GM18861 (cell line): ENCODE results near the gene SCYGR1.
A peak's percentile ranks its signal among the peaks of the same experiment; 100 is the strongest.
"Not testable (repeated sequence)": the region's sequence is repeated elsewhere in the genome, so short reads cannot be mapped to it uniquely, and the experiment has no call there.

Source experiments
- ATAC-seq: cut with Tn5 transposase; IDR thresholded peaks from one replicate; pipeline ENCODE4 v1.9.1; 2021; ENCODE audit not compliant: unreplicated experiment

The SCYGR1 gene, protein sequence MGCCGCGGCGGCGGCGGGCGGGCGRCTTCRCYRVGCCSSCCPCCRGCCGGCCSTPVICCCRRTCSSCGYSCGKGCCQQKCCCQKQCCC

DNA sequence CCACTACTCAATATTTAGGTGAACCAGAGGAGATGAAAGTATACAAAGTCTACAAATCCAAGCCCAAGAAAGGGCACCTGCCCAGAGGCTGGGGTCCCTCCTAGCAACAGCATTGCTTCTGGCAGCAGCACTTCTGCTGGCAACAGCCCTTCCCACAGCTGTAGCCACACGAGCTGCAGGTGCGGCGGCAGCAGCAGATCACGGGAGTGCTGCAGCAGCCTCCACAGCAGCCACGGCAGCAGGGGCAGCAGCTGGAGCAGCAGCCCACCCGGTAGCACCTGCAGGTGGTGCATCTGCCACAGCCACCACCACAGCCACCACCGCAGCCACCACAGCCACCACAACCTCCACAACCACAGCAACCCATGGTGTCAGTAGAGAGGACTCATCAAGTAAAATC is at the start of gene SCYGR1:
Gene SCYGR1 (minus strand): TSS at position 367 of the 400 bp plus-strand sequence. CDS start 0 bp downstream, at position 367.
- not testable (repeated sequence) for ATAC-seq

DNA sequence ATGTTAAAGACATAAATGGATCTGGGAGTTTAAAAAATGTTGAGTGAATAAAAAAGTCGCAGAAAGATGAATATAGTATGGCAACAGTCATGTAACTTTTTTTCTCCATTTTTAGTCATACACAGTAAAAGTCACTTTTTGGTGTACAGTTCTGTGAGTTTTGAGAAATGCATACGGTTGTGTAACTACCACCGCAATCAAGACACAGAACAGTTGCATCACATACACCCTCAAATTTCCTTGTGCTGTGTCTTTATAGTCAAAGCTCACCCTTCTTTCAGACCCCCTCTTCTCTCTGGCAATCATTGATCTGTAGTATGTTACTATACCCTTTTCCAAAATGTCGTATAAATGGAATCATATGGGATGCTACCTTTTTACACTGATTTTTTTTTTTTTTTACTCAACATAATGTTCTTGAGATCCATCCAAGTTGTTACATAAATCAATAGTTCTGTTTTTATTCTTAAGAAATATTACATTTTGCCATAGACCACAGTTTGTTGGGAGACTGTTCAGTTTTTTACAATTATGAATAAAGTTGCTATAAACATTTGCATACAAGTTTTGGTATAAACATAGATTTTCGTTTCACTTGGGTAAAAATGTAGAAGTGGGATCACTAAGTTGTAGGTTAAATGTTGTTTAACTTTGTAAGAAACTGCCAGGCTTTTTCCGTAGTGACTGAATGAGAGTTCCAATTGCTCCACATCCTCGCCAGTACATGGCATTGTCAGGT is 48.9 kb upstream of the SCYGR1 start:
- no peak for ATAC-seq

DNA sequence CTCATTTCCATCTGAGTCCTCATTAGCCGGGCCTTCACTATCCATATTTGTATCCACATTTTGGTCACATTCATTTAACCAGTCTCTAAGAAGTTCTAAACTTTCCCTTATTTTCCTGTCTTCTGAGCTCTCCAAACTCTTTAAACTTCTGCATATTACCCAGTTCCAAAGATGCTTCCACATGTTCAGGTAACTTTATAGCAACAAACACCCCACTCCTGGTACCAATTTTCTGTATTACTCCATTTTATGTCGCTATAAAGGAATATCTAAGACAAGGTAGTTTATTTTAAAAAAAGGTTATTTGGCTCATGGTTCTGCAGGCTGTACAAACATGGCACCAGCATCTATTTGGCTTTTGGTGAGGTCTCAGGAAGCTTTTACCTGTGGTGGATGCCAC is 45.4 kb upstream of the SCYGR1 start:
- ATAC-seq = no peak

DNA sequence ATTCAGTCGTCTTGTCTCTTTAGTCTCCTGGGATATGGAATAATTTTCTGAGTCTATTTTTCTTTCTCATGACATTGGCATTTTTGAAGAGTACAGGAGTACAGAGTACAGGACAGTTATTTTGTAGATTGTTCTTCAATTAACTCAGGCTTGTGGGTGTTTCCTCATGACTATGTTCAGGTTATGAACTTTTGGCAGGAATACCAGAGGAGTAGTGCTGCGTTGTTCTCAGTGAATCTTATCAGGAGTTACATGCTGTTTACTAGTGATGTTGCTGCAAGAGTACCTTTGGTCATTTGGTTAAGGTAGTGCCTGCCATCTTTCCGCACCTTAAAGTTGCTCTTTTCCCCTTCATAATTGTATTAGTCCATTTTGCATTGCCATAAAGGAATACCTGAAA is 42.9 kb upstream of the SCYGR1 start:
- ATAC-seq = no peak

DNA sequence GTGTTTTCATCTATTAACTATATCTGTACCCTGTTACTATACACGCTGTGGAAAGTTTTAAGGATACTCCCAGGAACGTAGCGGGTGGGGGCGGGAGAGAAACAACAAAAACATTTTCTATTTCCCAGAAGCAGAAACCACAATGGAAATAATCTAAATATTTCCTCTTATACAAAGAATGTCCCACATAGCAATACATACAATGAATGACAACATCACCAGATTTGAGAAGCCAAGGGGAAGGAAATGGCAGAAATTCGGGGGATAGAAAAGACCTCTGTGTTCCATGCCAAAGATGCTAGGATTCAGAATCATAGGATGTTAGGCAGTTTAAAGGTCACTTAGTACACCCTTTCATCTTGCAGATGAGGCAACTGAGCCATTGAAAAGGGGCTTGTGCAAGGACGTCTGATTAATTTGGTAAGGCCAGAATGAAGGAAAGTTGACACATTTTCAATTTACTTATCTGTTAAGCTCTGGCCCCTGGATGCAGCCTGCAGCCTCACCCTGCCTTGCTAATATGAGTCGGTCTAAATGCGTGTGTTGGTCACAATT is 41.1 kb upstream of the SCYGR1 start:
- no peak for ATAC-seq

DNA sequence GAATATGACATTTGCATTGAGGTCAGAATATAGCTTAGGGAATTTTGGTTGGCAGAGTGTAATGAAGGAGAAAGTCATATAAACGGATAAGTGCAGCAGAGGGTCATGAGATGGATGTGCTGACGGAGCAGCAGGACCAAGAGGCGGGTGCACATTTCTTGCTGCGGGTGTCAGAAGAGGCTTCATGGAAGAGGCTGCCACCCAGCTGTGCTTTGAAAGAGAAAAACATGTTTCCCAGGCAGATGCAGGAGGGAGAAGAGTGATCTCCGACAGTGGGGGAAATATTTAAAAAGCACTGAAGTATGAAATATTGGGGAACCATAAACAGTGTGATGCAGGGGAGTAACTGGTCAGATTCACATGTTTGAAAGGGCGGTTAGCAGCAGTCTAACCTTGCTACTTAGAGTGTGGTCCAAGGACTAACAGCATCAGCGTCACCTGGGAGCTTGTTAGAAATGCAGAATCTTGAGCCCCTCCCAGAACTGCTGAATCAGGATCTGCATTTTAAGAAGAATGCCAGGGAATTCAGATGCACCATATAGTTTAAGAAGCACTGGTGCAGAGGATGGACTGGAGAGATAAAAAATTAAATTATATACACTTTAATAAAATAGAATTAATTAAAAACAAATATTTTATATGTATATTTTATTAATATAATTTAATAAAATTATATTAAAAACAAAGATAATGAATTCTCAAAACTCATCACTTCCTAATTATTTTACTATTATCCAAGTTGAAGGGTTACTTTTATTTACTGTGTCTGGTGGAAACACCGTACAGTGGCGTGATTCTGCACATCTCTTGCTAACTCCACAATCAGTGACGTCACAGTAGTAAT is 36.1 kb upstream of the SCYGR1 start:
- no peak for ATAC-seq

DNA sequence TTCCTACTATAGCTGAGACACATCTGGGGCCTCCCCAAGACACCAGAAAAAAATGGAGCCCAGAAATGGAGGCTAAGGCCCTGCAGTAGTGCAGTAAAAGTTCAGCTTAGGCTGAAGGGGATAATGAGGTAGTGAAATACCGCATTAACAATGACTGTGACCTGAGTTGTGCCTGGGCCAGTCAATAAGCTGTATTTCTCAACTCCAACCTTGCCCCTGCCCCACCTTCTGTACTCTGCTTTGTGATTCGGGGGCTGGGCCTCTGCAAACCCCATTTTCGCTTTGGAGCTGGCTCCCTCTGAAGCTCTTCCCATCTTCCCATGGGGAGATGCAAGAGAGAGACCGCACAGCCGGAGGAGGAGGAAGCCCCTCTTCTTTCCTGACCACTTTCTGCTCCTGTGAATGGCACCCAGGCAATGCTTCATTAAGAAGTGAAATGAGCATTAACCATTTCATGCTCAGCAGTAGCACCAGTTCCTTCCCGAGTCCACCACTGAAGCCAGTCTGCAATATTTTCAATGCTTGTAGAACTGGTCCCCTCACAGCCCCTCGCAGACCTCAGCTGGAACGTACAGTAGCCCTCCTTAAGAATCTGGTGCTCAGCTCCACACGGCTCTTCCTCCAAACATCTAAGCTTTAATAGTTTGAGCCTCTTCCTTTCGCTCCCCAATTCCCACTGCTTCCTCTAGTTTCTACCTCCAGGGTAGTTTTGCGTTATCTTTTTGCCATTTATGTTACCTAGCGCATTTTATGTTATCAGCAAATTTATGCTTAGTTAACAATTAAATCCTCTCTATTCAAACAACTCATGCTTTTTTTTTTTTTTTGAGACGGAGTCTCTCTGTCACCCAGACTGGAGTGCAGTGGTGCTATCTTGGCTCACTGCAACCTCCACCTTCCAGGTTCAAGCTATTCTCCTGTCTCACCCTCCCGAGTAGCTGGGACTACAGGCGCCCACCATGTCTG is 32.6 kb upstream of the SCYGR1 start:
- ATAC-seq = no peak

DNA sequence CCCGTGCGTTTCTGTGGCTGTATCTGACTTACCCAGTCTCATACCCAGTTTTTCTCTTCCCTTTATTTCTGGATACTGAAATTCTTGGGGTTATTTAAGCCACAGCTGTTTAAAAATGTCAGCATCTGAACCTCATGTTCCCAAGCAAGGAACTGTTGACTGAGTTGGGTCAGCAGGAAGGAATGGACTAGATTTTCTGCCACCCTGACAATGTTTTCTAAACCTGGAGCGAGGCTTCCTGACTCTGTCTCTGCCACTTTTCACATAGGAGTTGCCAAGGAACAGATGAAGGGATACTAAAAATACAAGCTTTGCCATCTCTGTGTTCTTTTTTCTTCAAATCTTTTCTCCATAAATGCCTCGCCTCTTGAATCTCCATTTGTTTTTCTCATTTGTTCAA is 29.0 kb upstream of the SCYGR1 start:
- ATAC-seq = no peak

DNA sequence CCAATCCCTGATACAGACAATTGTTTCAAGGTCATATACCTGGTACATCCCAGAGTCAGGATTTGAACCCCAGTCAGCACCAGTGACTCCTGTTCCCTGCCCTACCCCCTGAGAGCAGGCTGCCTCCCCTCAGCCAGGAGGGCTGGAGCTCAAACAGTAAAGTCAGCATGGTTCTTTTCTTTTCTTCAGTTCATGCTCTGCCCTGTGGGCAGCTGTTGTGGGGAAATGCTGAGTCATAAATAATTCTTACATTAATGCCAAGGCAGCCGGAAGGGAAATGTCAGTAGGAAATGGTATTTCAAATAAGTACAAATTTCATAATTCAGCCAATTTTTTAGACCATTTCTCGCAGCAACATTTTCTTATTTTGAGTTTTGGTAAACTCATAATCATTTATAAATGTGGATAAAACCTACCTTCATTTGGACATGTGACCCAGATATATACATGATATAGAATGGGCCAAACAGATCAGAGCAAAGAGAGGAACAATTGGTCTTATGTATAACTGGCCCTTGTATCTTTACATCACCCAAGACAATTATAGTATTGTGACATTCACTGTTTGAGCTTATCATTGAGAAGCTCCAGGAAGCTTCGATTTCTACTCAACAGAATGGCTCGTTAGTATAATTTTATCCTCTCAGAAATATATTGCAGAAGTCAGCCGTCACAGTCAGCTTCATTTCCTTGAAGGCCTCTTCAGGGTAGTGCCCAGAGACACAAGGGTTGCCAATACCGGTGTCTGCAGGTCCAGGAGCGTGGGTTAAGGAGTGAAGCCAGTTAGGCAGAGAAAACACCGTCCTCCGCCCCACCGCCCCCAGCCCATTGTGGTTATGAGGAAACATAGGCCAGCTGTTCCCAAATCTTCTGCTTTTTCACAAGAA is 28.0 kb upstream of the SCYGR1 start:
- peak; percentile 44 for ATAC-seq

DNA sequence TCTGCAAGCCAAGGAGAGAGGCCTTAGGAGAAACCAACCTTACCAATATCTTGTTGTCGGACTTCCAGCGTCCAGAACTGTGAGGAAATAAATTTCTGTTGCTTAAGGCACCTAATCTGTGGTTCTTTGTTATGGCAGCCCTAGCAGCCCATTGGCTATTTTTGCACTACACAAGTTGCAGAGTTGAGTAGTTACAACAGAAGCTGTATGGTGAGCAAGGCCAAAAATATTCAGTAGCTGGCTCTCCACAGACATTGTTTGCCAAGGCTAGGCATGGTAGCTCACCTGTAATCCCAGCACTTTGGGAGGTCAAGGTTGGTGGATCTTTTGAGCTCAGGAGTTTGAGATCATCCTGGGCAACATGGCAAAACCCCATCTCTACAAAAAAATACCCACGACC is 27.1 kb upstream of the SCYGR1 start:
- ATAC-seq = no peak

DNA sequence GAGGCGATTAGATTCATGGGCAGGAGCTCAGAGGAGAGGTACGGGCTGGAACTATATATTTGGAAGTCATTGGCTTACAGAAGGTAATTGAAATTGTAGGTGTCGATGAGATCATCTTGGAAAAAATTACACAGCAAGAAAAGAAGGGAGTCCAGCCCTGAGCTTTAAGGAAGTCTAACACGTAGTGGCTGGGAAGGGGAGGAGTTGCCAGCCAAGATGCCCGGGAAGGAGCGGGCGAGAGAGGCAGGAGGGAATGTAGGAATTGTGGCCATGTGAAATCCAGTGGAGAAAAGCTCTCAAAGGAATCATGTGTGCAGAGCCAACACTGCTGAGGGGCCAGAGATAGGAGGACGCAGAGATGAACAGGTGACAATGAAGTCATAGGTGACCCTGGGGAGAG is 25.6 kb upstream of the SCYGR1 start:
- ATAC-seq = no peak

DNA sequence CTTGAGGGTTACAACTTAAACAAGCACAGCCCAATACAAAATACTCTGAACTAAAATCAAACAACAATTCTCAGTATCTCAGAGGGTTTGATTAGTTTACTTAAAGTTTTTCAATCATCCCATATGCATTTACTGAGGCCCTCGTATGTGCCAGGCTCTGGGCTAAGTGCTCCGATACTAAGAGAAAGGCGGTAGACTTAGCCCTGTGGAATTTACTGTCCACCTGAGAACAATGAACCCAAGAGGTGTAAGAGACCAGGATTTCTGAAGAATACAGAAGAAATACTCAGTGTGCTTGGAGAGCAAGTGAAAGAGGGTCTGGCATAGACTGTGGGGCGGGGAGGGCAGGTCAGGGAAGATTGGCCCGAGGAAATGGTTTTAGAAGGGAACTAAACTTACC is 25.1 kb upstream of the SCYGR1 start:
- no peak for ATAC-seq

DNA sequence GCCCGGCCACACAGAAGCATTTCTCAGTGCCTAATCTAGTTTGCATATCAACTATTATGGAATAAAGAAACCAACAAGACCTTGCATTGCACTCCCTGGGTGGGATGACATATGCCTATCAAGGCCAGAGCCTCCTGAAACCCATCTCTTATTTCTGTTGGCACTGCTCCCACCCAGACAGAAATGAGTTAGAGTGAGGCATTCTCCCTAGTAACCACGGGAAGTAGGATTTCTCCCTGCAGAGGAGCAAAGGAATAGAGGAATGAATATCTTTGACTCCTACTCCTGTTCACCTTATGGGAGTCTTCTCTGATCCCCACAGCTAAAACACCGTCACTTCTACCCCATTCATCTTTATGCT is 24.2 kb upstream of the SCYGR1 start:
- no peak for ATAC-seq

DNA sequence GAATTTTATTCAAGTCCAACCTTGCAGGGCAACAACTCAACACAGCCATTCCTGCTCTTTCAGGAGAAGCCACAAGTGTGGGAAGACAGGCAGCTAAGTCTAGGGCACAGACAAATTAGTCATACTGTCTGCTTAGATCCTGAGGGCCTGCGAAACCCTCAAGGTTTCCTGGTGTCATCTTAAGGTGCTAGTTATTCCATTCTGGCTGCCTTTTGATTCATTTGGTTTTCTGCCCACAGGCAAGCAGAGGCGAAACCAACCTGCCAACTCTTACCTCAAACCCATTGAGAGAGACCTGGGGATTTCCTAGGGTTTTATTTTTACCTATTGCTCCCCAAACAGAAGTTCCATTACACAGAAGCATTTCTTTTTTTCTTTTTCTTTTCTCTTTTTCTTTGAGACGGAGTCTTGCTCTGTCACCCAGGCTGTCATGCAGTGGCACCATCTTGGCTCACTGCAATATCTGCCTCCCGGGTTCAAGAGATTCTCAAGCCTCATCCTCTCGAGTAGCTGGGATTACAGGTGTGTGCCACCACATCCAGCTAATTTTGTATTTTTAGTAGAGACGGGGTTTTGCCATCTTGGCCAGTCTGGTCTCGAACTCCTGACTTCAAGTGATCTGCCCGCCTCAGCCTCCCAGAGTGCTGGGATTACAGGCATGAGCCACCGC is 23.7 kb upstream of the SCYGR1 start:
- peak; percentile 71 for ATAC-seq

DNA sequence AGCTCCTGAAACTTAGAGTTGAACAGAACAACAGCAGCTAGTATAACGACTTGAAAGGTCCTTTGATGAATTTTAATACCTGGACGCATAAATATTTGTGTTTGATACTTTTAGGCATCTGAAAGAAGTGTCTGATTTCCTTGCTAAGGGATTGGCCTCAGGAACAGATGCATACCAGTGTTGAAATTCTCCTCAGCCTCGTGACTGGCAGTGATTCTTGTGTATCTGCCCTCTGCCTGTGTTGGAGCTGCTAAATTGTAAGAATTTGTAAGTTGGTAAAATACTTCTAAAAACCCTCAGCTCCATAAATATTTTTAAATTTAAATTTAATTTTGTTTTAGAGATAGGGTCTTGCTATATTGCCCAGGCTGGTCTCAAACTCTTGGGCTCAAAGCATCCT is 22.4 kb upstream of the SCYGR1 start:
- no peak for ATAC-seq

DNA sequence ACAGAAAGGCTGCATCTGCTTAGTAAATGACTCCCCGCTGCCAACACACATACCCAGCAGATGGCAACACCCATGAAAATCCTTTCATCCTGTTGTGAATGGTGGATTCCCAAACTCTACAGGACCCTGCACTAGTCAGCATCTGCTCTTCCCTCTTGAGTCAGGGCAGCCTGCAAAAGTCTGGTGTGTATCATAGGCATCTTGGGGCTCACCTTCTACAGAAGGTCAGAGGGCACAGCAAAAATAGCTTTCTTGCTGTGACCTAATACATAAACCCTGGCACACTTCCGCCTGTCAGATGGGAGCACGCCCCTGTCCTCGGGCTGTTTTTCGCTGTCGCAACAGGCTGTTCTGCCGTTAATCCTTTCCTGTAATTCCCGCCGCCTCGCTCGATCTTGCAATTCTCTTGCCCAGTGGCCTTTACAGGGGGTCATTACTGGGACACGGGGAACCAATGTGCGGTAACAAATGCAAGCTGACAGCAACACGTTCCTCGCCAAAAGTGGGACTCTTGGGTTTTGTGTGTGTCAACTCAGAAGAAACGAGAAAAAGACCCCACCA is 19.9 kb upstream of the SCYGR1 start:
- no peak for ATAC-seq

DNA sequence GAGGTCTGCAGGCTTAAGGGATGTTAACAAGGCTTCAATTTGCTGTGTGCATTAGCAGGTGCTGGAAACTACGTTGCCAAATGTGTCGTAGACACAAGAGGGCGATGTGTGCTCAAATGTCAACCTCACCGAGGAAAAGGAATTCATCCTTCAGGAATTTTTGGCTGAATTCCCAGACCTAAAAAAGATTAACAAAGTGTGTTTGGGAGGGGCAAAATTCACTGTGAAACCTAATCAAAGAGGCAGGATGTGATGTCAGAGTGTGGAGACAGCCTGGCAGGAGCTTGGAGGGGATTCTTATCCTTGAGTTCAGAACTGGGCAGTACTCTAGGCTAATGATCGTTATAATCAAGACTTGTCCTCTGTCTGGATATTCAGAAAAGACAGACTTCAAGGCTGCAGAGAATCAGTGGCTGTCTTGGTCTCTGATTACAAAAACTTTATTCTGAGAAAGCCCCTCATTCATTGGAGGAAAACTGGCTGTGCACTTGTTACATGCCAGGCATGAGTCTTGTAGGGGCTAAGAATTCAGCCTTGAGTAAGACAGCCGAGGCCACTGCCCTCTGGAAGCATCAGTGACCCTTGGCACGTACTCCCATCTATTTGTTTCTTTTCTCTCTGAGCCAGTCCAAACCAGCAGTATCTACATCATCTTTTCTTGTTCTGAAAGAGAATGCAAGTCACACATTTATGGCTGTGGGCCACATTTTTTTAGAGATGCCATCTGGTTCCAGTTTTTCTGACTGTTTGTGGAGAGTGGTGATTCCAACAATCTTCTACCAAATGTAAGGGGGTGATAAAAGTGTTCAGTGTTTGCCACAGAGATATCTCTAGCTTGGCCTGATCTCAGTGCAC is 18.7 kb upstream of the SCYGR1 start:
- no peak for ATAC-seq
